D721Med (cell line): Measurements from ENCODE around the gene HS3ST5.
A peak's percentile ranks its signal among the peaks of the same experiment; 100 is the strongest.

Source experiments
- DNase-seq: peaks from one replicate; pipeline ENCODE4 v3.0.0; 2011; ENCODE audit warnings: low spot score; ENCODE audit not compliant: insufficient read length
- FAIRE-seq: peaks from 2 replicates; lab custom pipeline; 2011; peaks lifted over from hg19 to GRCh38; lab: Jason Lieb, UNC
- TF ChIP-seq, protein P1 (sequence below): IDR thresholded peaks from 2 replicates; pipeline ENCODE4 v1.5.1; 2012; ENCODE audit warnings: mild to moderate bottlenecking, control low read depth; ENCODE audit not compliant: insufficient read depth; ENCODE audit errors: missing control alignments

Gene HS3ST5, protein sequence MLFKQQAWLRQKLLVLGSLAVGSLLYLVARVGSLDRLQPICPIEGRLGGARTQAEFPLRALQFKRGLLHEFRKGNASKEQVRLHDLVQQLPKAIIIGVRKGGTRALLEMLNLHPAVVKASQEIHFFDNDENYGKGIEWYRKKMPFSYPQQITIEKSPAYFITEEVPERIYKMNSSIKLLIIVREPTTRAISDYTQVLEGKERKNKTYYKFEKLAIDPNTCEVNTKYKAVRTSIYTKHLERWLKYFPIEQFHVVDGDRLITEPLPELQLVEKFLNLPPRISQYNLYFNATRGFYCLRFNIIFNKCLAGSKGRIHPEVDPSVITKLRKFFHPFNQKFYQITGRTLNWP

DNA sequence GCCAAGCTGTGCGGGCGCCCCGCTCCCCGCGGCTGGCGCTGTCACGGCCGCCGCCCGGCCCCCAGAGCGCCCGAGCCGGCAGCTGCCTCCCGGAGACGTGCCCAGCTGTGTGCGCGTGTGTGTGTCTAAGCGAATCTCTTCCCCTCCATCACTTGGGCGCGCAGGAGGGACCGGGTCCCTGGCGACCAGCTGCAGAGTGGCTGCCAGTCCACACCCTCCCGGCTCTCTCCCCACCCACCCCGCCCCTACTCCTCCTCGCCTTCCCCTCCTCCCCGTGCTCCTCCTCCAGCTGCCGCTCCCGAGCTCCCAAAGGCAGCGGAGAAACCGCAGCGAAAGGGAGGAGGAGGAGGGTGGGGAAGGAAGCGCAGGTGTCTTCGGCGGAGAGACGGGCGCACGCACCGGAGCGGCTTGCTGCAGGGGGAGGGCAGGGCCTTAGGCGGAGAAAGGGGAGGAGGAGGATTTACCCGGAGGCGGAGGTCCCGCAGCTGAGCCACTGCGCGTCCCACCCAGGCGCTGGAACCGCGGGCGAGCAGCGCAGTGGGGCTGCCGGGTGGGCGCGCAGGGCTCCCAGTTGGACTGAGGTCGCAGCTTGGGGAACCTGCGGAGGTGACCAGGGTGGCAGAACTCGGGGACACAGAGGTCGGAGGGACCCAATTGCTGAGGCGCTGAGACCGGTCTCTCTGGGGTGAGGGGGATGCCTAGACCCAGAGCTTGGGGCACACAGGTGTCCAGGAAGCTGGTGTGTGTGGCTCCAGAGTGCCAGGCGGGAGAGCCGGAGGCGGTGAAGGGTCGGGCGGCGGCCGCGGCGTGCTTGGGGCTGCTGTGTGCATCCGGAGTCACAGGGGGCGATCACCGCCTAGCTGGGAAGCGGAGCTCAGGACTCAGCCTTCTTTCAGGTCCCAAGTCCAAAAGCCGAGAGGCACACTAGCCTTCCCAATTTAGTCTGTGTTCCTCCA, at the start of gene HS3ST5:
TSS of gene HS3ST5 (minus strand) at position 198 of the 956 bp plus-strand sequence. CDS start 280,178 bp downstream, outside the sequence.
- DNase-seq (peak; percentile 19), FAIRE-seq (no peak)
- TF ChIP-seq, protein P1, sequence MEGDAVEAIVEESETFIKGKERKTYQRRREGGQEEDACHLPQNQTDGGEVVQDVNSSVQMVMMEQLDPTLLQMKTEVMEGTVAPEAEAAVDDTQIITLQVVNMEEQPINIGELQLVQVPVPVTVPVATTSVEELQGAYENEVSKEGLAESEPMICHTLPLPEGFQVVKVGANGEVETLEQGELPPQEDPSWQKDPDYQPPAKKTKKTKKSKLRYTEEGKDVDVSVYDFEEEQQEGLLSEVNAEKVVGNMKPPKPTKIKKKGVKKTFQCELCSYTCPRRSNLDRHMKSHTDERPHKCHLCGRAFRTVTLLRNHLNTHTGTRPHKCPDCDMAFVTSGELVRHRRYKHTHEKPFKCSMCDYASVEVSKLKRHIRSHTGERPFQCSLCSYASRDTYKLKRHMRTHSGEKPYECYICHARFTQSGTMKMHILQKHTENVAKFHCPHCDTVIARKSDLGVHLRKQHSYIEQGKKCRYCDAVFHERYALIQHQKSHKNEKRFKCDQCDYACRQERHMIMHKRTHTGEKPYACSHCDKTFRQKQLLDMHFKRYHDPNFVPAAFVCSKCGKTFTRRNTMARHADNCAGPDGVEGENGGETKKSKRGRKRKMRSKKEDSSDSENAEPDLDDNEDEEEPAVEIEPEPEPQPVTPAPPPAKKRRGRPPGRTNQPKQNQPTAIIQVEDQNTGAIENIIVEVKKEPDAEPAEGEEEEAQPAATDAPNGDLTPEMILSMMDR = peak; percentile 57

DNA sequence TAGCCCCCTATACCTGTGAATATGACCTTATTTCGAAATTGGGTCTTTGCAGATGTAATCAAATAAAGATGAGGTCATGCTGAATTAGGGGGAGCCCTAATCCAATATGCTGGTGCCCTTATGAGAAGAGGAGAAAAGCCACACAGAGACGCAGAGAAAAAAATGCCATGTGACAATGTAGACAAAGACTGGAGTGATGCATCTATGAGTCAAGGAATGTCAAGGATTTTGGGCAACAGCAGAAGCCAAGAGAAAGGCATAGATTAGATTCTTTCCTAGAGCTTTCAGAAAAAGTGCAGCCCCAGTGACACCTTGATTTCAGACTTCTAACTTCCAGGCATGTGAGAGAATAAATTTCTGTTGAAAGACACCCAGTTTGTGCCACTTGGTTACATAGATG, 47.4 kb upstream of the HS3ST5 start:
- DNase-seq (no peak), FAIRE-seq (no peak)
- TF ChIP-seq, protein P1 = no peak

DNA sequence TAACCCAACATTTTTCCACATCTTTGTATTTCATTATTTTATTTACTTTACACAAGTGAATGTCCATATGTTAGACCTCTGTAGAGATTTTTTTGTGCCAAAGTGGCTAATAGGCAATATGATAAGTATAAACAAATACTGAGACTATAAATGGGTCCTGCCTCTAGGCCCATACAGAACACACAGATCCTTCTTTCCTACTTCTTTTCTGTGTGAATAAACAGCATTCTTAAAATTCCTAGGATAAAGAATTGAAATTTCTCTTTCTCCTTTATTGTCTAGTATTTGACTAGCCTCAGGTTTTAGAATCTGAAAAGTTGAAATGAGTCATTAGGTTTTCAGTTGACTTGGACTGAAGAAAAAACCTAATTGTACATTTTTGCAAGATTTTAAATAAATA, 46.3 kb upstream of the HS3ST5 start:
- TF ChIP-seq, protein P1 = no peak
- FAIRE-seq (no peak), DNase-seq (no peak)

DNA sequence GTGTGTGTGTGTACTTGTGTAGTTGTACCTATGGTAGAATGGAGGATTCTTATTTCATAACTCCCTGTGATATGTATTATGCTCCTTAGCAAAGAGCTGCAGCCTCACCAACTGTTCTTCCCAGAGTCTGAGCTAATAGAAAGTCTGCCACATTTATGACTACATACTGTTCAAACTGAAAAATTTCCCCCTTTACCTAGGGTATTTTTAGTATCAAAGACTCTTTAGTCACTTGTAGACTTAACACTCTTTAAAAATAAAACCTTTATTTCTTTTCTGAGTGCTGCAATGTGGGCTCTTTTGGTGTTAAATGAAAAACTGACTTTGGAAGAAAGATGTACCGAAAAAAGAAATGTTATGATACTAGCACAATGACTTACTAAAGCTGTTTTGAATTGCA, 39.6 kb upstream of the HS3ST5 start:
- TF ChIP-seq, protein P1 = no peak
- DNase-seq (no peak), FAIRE-seq (no peak)

DNA sequence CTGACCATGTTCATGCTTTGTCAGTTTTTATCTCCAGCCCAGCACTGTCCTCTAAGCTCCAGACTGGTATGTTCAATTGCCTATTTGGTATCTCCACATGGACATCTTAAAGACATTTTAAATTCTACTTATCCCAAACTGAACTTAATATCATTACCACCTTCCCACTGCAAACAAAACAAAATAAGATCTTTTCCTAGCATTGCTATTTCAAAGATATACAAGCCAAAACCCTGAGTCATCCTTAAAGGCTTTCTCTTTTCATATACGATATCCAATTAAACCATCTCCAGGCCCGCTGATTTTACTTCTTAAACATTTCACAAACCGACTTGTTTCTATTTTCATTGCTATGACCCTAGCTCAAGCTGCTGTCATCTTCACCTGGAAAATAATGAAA, 35.1 kb upstream of the HS3ST5 start:
- no peak for FAIRE-seq

DNA sequence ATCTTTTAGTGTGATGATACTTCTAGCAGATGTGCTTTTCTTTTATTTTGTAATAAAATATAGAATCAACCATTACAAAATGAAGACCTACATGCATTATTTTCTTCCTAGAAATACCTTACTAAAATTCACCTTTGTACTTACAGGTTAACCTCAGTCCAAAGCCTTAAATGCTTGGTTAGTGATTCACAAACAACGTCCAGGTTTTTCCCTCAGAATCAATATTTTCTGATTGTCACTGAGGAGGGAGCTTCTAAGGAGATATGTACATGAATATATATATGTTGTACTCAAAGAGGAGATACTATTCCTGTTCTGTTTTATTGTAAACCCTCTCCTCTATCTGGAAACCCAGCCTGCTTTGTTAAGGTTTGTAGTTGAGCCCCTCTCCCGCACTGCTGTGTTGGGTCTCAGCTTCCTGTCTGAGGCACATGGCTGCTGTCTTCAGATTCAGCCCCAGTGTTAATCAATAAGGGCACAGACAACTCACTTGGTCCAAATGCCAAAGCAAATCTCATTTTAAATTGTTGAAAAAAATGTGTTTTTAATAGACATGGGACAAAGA, 33.9 kb upstream of the HS3ST5 start:
- DNase-seq (no peak), FAIRE-seq (no peak)
- TF ChIP-seq, protein P1 = no peak

More for the DNA sequence above, 35.1 kb upstream of the HS3ST5 start:
- TF ChIP-seq, protein P1 = no peak
- DNase-seq = no peak
